ENCODE data around the gene ADAMTS4.

Gene ADAMTS4

GRCh38 chr1:161171191-161171590, 27.7 kb downstream of the ADAMTS4 start:
- no peak for DNase-seq

DNA sequence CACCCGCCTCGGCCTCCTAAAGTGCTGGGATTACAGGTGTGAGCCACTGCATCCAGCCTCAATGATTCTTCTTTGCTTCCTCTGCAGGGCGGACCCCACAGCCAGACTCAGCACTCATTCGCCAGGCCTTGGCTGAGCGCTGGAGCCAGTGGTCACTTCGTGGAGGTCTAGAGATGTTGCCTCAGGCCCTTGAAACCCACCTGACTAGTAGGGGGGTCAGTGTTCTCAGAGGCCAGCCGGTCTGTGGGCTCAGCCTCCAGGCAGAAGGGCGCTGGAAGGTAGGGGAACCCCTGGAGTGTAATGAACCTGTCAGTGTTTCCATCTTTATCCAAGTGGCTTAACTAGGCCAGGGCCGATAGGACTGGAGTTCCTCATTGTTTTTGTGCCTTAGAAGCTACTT, 29.9 kb downstream of the ADAMTS4 start:
- no peak for DNase-seq

DNA sequence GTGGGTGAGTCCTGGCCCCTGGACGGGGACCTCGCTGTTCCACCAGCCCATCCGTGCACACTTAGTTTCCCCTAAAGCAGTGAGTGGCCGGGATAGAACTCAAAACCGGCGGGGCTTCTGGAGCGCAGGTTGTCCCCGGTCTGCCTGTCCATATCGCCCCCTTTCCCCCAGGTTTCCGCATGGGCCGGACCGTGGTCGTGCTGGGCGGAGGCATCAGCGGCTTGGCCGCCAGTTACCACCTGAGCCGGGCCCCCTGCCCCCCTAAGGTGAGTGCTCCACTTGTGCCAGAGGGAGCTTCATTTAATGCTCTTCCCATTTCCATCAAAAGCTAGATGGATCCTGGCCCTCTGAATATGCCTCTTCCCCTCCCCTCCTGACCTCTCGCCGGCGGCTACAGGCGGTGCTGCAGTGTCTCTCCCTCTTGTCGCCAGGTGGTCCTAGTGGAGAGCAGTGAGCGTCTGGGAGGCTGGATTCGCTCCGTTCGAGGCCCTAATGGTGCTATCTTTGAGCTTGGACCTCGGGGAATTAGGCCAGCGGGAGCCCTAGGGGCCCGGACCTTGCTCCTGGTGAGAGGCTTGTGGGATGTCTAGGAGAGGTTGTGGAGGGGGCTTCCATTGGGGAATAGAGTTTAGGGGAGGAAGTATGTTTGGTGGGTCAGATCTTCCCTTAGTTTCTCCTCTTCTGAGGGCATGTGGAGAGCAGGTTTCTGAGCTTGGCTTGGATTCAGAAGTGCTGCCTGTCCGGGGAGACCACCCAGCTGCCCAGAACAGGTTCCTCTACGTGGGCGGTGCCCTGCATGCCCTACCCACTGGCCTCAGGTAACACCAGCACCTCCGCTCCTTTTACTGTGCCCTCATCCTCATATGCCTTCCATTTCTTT, 31.9 kb downstream of the ADAMTS4 start:
- DNase-seq: no peak

- peak; percentile 91 for DNase-seq
These were observed 32.8 kb downstream of the ADAMTS4 start, which contains the start of gene PPOX for GRCh38 chr1:161165742-161166668. TSS of gene PPOX (plus strand) at chr1:161166426. CDS start at chr1:161166848, 422 bp downstream.

GRCh38 chr1:161164901-161165610, 33.8 kb downstream of the ADAMTS4 start:
- DNase-seq: no peak

DNA sequence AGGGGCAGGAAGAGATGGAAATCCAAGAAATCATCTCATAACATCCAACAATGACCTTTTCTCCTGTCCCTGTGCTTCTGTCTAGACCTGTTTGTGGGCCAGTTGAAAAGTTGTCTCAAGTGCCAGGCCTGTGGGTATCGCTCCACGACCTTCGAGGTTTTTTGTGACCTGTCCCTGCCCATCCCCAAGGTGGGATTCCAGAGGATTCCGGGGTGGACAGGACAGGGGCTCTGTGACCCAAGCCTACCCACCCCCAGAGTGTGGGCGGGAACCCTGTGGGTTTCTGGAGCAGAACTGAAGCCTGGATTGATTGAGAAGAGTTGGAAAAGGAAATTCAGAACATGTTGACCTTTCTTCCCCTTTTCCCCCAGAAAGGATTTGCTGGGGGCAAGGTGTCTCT, 35.1 kb downstream of the ADAMTS4 start:
- DNase-seq: no peak

DNA sequence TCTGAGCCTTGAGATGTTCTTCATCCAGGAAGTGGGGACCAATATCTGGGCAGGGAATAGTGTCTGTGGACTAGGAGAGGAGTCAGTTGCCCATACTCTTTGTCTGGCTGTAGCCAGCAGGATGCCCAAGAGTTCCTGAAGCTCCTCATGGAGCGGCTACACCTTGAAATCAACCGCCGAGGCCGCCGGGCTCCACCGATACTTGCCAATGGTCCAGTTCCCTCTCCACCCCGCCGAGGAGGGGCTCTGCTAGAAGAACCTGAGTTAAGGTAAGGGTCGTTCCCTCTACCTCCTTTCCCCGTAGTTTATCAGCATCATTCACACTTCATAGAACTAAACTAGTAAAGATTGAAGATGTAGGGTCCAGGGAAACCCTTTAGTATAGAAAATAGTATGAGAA, 36.0 kb downstream of the ADAMTS4 start:
- no peak for DNase-seq

DNA sequence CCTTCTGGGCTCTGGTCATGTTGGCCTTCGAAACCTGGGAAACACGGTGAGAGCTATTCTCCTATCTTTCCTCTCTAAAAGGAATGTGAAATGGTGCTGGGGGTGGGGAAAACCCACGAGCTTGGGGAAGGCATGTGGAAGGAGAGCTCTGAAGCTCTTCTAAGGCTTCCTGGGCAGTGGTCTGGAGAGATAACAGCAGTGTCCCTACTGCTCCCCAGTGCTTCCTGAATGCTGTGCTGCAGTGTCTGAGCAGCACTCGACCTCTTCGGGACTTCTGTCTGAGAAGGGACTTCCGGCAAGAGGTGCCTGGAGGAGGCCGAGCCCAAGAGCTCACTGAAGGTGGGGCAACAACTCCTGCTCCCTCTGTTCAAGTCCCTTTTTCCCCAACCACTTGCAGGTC, 36.8 kb downstream of the ADAMTS4 start:
- no peak for DNase-seq

DNA sequence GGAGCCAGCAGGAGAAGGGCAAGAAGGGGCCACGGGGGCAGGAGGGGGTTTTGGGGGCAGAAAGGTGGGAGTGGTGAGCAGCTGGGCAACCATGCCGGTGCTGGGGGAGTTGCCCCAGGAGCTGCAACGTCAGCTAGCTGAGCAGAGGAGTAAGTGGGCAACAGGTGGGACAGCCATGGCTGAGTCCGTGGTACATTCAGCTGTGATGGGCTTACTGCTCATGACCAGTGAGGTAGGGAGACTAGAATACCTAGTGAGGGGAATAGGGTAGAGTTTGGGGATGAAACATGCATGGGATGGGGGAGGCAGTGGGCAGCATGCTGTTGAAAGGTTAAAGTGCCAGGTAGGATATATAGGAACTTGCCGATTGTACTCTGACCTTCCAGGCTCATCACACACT, 37.2 kb downstream of the ADAMTS4 start:
- DNase-seq: no peak

- DNase-seq: no peak
These were observed 38.1 kb downstream of the ADAMTS4 start for GRCh38 chr1:161160671-161161145.

DNA sequence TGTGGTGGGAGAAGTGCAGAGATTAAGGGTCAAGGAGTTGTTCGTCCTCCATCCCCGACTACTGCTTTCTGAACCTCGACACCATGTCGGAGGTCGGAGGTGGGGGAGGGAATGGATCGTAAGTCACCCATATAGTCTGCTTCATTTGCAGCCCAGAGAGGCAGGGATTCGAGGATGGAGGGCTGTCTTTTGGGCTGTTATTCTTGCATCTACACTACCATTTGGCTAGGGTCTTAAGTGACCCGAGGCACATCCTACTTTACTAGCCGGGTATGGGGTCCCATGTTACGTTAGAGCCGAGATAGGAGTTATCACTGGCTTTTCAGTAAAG, 39.0 kb downstream of the ADAMTS4 start:
- no peak for DNase-seq

DNA sequence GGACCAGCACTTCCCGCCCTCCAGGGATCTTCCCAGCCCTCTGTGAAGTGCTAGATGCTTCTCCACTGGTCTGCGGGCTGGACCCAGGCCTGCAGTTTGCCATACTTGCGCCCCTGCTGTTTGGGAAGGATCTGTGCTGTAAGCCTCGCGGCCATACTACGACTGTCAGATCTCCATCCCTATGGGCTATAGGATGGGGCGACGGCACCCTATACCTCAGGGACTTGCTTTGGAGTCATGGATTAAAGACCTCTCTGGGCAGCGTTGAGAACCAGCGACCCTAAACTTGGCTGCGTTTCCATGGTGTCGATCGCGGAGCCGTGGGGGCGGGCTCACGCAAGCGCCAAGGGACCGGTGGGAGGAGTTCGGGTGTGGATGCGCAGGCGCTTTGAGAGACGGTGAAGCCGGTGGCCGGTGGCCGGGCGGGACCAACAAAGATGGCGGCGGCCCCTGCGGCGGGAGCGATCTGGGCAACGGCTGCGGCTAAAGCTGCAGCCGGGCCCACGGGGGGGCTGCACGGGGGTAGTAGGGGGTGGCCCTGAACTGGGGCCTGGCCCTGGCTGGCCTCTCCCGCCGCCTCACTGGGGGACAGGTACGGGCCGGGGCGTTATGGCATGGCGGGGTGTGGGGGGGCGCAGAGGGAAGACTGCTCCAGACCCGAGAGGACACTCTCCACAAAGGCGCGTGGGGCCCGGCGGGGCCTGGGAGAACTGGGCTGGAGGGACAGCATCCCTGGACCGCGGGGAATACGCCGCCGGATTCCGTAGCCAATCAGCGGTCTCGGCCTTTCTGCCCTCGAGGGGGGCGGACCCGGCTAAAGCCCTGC, 39.6 kb downstream of the ADAMTS4 start, which contains the start of gene USP21:
TSS of gene USP21 (plus strand) at position 414 of the 826 bp plus-strand sequence. CDS start 1,141 bp downstream, outside the sequence.
- DNase-seq: peak; percentile 90

DNA sequence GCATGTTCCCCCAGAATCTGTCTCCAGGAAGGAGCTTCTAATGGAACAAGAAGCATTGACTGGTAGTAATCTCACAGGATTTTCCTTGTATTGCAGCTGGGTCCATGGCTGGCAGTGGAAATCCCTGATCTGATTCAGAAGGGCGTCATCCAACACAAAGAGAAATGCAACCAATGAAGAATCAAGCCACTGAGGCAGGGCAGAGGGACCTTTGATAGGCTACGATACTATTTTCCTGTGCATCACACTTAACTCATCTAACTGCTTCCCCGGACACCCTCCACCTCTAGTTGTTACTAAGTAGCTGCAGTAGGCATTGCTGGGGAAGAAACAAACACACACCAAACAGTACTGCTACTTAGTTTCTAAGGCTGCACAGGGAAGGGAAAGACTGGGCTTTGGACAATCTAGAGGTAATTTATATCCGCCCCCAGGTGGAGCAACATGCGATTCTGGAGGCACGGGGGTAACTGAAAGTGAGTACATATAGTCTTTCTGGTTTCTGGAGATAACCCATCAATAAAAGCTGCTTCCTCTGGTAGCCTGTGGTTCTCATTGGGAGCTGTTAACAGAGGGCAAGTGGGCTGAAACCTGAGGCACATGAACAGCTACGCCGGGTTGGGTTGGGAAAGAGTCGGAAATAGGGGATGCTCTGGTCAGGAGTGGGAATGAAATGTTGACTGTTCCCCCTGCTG, 40.4 kb downstream of the ADAMTS4 start:
- DNase-seq: no peak

DNA sequence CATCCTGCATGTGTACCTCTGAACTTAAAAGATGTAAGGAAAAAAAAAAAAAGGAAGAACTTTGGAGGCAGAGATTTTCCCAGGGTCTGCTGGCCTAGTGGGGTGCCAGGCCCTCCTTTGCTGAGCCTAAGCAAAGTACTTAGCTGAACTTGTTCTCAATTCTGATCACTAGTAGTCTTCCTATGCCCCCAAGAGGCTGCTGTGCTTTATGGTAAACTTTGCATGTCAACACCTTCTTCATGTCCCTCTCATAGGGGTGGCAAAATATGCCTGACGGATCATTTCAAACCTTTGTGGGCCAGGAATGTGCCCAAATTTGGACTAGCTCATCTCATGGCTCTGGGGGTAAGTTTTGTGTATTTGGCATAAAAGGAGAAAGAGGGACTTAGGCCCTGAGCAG, 41.0 kb downstream of the ADAMTS4 start:
- DNase-seq: no peak

DNA sequence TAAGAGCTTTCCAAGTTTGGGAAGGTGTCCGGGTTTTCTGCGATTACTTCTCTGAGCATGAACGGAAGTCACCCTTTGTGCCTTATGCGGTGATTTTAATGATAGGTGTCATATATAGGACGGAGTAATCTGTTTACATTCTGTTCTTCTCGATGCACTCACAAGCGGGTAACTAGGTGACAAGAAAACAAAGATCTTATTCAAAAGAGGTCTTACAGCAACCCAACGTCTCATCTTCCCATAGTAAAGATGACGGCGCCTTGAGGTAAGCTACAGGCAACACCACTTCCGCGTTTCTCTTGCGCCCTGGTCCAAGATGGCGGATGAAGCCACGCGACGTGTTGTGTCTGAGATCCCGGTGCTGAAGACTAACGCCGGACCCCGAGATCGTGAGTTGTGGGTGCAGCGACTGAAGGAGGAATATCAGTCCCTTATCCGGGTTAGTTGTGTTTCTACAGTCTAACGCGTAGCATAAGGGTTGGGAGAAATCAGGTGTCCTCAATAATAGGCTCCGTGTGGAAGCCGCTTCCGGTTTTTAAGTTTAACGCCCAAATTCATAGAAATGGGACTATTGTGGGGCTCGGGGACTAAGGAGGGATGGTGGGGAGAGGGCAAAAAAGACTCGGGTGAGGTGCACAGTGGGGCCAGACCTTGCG, 45.0 kb downstream of the ADAMTS4 start, which contains the start of gene UFC1:
TSS of gene UFC1 (plus strand) at position 297 of the 656 bp plus-strand sequence. CDS start at position 317, 20 bp downstream.
- DNase-seq: peak; percentile 78

DNA sequence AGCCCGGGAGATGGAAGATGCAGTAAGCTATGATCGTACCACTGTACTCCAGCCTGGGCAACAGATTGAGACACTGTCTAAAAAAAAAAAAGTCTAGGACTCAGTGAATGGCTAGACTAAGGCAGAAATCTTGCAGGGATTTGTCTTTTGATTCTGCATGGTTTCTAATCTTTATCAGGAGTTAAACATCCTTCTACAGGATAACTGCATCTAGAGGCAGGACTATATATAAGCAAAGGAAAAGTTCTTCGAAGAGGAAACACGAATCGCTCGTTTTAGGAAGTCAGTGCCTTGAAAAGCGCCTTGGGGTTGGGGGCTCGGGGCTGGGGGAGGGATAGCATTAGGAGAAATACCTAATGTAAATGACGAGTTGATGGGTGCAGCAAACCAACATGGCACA, 45.7 kb downstream of the ADAMTS4 start:
- DNase-seq: no peak

DNA sequence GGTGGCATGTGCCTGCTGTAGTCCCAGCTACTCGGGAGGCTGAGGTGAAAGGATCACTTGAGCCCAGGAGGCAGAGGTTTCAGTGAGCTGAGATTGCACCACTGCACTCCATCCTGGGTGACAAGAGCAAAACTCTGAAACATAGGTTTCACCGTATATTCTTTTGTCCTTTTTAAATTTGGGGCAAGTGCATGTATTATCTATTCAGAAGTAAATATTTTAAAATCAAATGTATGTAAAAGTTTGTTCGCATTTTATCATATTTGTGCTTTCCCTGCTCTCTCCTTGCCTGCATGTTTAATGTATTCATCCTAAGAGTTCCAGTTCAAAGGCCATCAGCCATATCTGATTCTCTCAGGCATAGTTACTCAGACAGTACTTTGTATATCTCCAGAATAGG, 53.0 kb downstream of the ADAMTS4 start:
- DNase-seq: no peak

GRCh38 chr1:161140755-161141400, 58.0 kb downstream of the ADAMTS4 start:
- DNase-seq: no peak

GRCh38 chr1:161139766-161140165, 59.1 kb downstream of the ADAMTS4 start:
- DNase-seq: peak; percentile 35

DNA sequence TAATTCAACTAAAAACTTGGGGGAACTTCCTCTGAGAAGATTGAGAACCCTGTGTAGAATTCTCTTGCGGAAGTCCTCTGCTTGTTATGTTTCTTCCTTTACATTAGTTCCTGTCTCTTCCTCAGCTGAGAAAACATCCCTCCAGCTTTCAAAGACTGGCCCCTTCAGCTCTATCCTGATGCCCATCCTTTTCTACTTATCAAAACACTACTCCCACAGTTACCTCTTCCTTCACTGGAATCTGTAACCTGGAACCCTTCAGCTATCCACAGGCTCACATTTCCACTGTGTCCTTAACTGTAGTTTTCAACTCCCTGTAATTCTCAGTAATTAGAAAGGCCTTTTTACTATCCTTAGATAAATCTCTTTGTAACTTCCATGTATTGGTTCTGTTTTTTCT, 60.4 kb downstream of the ADAMTS4 start:
- no peak for DNase-seq

Data from activated gamma-delta T cell treated with Interleukin-2 at 50 U/mL for 16 hours (primary cell).